Hindlimb muscle (tissue), 1 donor: ENCODE results near the gene KCNE3. TPM values are rescaled to one million over a fixed set of nuclear protein-coding genes. Genes with fewer than 3 reads are reported as not detected.

Experiments
- DNase-seq: peaks from one replicate; pipeline ENCODE4 v3.0.0-alpha.2; 2013
- polyA plus RNA-seq: library from polyadenylated mRNA; unstranded; fragments of 120-200 nt; gene quantifications from one replicate; pipeline ENCODE4 v1.2.1, GENCODE V29; 2013; ENCODE audit not compliant: insufficient read length

KCNE3 gene, protein sequence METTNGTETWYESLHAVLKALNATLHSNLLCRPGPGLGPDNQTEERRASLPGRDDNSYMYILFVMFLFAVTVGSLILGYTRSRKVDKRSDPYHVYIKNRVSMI
- 2.5 TPM for polyA plus RNA-seq

DNA sequence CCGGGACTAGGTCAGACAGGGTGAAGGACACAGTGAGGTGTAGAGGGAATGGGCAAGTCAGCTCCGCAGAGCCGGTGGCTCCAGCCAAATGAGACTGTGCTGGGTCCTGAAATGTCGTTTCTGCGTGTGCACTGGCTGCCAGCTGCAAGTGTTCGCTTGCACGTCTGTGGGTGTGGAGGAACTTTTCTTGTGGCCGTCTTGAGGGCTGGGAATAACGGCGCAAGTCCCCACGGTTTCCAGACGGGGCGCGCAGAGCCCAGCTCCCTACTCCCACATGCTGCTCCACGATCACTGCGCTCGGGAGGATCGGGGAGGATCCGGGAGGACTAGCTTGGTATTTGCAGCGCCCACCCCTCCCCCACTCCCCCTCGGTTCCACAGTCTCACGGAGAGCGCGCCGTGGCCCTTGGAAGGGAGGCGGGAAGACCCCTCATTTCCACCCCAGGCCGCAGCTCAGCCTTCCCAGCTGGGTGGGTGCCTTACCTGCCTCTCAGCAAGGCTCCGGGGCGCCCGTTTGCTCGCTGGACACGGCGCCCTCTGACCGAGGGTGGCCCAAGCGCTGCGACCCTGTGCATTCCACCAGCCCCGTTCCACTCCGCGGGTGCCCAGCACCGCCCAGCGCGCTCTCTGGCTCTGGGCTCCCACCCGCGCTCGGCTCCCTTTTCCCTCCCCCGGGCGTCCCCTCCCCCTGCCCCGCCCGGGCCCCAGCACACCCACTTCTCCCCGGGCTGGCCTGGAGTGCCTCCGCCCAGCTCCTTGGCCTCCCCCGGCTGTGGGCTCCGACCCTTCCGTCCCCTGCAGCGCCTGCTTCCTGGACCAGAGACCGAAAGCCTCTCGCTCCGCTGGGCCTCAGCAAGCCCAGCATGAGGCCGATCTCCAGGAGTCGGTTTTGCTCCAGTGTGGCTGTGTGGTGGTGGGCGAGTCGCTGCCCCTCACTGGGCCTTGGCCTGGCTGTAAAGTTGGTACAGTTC lies at the start of gene KCNE3:
TSS of gene KCNE3 (minus strand) at position 634 of the 970 bp plus-strand sequence. CDS start 9,986 bp downstream, outside the sequence.
- DNase-seq, result peak; percentile 26

DNA sequence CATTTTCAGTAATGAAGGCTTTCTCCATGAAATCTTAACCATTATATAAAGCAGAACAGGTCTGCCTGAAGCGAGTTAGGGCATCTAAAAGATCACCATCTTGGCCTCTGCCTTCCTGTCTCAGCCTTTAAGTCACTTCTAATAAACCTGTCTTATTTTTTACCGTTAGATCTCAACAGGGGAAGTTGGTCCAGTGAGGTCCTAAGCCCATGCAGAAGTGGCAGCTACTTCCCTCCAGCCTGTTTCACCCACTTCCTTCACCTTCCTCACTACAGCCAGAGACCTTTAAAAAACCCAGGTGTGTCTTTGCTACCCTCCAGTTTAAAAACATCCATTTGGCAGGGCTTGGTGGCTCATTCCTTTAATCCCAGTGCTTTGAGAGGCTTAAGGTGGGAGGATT lies 40.2 kb upstream of the KCNE3 start:
- DNase-seq, result no peak

- DNase-seq, result no peak
These were observed 39.5 kb upstream of the KCNE3 start for GRCh38 chr11:74506823-74507222.

GRCh38 chr11:74505911-74506310 lies 38.6 kb upstream of the KCNE3 start:
- DNase-seq, result no peak

- DNase-seq, result no peak
These were observed 36.8 kb upstream of the KCNE3 start for GRCh38 chr11:74504100-74504691.

- DNase-seq, result no peak
These were observed 27.6 kb upstream of the KCNE3 start for GRCh38 chr11:74494916-74495315.

DNA sequence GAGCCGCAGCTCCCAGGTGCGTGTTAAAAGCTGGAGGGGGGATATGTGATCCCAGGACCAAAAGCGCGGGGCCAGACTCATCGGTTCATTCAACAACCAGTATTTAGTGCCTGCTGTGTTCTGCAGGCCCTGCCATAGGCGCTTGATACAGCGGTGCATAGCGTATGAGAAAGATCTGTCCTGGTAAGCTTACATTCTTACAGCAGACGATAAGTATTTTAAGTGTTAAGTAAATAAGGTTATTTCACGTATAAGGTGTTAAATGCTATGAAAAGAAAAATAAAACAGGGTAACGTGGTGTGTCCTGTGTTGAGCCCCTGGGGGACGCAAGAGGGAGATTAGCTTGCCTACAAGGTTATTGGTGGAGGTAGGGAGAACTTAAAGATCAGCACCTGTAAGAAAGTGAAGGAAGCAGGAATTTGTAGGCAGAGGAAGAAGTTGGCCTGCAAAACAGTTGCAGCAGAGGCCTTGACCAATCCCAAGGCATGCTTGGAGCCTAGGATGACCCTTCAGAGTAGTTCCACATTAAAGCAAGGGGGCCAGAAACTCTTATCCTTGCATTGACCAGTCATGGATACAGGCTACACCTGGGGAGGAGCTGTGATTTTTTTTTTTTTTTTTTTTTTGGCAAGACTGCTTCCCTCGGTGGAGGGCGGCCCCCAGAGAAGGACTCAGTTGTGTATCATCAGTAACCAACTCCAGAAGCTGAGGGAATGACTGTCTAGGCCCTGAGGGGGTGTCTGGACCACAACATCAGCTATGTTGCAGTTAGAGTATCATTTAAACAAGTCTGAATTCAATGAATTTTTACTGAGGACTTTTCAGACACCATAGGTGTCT lies 26.7 kb upstream of the KCNE3 start:
- no peak for DNase-seq

DNA sequence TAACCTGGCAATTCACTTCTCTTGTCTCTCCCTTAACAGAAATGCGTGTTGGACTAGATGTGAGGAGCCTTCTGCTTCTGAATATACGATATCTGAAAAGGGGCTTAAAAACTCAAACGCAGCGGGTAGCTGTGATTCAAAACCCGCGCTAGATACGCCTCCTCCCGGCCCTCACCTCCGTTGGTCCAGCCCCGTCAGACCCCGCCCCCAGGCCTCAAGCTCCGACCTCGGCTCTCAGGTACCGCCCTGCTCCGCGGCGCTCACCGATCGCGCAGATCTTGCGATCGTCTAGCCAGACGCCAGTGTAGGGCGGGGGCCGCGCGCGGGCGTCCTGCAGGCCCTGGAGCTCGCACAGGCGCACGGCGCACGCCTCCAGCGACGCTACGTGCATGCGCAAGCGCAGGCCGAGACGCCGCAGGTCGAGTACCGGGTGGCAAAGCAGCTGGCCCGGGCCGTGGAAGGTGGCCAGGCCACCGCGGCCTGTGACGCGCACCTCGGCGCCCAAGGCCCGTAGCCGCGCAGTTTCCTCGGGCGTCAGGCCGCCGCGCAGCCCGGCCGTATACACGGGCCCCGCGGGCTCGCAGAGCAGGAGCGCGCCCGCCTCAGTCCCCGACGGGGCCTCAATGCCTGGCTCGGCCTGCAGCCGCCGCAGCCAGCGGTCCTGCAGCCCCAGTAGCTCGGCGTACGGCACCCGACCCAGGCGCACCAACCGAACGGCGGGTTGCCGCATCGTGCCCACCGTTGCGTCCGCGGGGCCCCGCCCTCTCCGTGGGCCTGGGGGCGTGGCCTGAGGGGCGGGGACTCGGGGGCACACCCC lies 25.8 kb upstream of the KCNE3 start, which contains the start of gene LIPT2:
TSS of gene LIPT2 (minus strand) at position 751 of the 817 bp plus-strand sequence. CDS start at position 730, 21 bp downstream.
- peak; percentile 98 for DNase-seq

DNA sequence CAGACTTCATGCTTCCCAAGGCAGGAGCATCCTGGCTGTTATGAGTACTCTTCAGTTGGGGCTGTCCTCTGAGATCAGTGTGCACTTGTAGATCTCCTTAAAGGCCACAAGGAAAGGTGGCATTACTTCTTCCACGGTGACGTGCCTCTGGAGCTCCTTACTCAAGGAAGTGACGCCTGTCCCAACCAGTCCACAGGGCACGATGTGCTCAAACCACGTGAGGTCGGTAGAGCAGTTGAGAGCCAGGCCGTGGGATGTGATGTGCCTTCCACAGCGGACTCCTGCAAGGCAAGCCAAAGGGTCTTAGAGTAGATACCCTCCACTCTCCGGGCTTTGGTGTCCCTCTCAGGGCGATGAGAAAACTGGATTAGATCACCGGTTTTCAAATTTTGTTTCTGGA lies 24.7 kb upstream of the KCNE3 start:
- no peak for DNase-seq

GRCh38 chr11:74490941-74491340 lies 23.6 kb upstream of the KCNE3 start:
- DNase-seq, result no peak

DNA sequence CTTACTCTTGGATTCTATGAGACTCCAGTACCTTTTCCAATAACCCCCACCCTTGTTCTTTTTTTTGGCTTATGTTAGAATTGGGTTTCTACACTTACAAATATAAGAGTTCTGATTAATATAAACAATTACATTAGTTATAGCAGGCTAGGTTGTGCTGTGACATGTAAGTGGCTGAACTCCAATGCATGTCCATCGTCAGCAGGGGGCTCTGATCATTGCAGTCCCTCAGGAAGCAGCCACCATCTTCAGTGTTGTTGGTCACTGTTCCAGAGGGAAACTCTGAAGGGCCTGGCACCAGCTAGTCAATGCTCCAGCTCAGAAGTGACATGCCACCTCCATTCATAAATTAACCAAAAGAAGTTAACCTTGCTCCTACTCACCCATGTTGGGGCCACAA lies 20.5 kb upstream of the KCNE3 start:
- no peak for DNase-seq

DNA sequence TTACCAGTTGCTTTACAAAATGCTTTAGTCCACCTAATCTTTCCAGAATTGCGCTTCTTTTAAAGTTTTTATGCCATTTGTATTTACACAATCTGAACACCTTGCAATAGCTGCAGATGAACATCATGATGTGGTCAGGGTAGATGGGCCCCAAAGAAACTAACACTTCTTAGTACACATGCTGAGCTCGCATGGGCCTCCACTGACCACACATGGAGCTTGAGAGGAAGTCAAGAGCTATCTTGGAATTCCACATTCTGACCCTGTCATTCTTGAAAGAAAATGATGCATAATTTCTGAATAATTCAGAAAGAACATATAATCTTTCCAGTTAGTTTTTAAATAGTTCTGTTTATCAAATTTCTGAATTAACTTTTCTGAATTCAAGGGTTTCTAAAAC lies 18.5 kb upstream of the KCNE3 start:
- no peak for DNase-seq

GRCh38 chr11:74480688-74481417 lies 13.5 kb upstream of the KCNE3 start:
- DNase-seq, result no peak

DNA sequence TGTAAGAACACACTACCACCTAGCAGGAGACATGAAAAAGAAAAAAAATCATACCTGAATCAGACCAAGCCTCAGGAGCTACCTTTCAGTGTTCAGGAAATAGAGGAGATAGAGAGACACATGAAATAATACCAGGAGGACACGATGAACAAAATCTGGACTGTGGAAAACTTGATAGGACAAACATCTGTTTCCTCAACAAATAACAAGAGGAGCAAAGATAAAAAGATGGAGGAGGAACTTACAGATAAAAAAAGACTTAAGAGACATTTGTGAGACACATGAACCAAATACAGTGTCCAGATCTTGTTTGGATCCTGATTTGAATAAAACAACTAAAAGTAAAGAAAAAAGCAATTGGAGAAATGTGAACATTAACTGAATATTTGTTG lies 12.4 kb upstream of the KCNE3 start:
- DNase-seq, result no peak

DNA sequence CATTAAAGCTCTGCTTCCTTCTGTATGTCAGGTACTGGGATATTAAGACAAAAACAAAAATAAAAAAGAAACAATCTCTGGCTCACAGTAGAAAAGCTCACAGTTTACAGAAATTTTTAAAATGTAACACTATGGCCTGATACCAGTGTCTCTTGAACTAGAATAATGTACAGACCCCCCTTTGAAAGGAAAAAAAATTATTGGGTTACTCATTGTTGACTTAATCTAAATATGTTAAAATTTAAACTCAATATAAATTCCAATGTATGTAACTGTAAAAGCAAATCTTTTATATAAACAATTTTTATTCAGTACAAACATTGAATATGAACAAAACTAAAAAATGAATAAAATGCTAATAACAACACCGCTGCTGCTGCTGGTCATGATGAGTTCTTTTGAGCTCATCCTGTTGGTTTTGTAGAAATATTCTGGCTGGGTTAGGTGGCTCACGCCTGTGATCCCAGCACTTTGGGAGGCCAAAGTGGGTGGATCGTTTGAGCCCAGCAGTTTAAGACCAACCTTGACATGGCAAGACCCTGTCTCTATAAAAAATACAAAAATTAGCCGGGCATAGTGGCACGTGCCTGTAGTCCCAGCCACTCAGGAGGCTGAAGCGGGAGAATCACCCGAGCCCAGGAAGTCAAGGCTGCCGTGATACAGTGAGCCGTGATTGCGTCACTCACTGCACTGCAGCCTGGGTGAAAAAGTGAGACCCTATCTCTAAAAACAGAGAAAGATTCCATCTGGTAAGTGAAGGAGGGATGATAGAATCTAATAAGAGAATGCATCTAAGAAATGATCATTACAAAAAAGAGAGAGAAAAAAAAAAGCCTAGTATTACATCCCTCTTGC lies 11.8 kb upstream of the KCNE3 start:
- no peak for DNase-seq

GRCh38 chr11:74476536-74476935 lies 9.2 kb upstream of the KCNE3 start:
- no peak for DNase-seq

- no peak for DNase-seq
These were observed 7.0 kb upstream of the KCNE3 start for GRCh38 chr11:74474316-74474715.

GRCh38 chr11:74473382-74474173 lies 6.2 kb upstream of the KCNE3 start:
- no peak for DNase-seq
